NCI-H2107 (cell line): Measurements from ENCODE around the gene FRMD1.

Experiments
- DNase-seq: peaks from one replicate; lab custom pipeline; 2025; lab: John Stamatoyannopoulos, UW

The FRMD1 gene

GRCh38 chr6:168095716-168096250 lies 16.8 kb upstream of the FRMD1 start:
- no peak for DNase-seq

- no peak for DNase-seq
Observed at GRCh38 chr6:168095171-168095691, 16.2 kb upstream of the FRMD1 start.

GRCh38 chr6:168093634-168094033 lies 14.6 kb upstream of the FRMD1 start:
- no peak for DNase-seq

- DNase-seq, result no peak
Observed at GRCh38 chr6:168093071-168093505, 14.1 kb upstream of the FRMD1 start.

- no peak for DNase-seq
Observed at GRCh38 chr6:168092541-168092940, 13.5 kb upstream of the FRMD1 start.

GRCh38 chr6:168091381-168092264 lies 12.6 kb upstream of the FRMD1 start:
- no peak for DNase-seq

GRCh38 chr6:168090706-168091105 lies 11.7 kb upstream of the FRMD1 start:
- DNase-seq, result no peak

- no peak for DNase-seq
Observed at GRCh38 chr6:168090064-168090690, 11.2 kb upstream of the FRMD1 start.

GRCh38 chr6:168089186-168090063 lies 10.4 kb upstream of the FRMD1 start:
- peak; percentile 94 for DNase-seq

- DNase-seq, result peak; percentile 66
Observed at GRCh38 chr6:168088161-168089053, 9.4 kb upstream of the FRMD1 start.

- no peak for DNase-seq
Observed at GRCh38 chr6:168087436-168088160, 8.6 kb upstream of the FRMD1 start.

GRCh38 chr6:168086616-168087015 lies 7.6 kb upstream of the FRMD1 start:
- DNase-seq, result no peak

GRCh38 chr6:168086066-168086465 lies 7.1 kb upstream of the FRMD1 start:
- no peak for DNase-seq

- no peak for DNase-seq
Observed at GRCh38 chr6:168084465-168085160, 5.6 kb upstream of the FRMD1 start.

GRCh38 chr6:168083514-168083885 lies 4.5 kb upstream of the FRMD1 start:
- DNase-seq, result no peak

GRCh38 chr6:168082860-168083513 lies 4.0 kb upstream of the FRMD1 start:
- DNase-seq, result no peak

GRCh38 chr6:168081858-168082546 lies 3.0 kb upstream of the FRMD1 start:
- no peak for DNase-seq

GRCh38 chr6:168080393-168081077 lies 1.5 kb upstream of the FRMD1 start:
- no peak for DNase-seq
